ENCODE measurements around the gene CLEC3B.

DNA sequence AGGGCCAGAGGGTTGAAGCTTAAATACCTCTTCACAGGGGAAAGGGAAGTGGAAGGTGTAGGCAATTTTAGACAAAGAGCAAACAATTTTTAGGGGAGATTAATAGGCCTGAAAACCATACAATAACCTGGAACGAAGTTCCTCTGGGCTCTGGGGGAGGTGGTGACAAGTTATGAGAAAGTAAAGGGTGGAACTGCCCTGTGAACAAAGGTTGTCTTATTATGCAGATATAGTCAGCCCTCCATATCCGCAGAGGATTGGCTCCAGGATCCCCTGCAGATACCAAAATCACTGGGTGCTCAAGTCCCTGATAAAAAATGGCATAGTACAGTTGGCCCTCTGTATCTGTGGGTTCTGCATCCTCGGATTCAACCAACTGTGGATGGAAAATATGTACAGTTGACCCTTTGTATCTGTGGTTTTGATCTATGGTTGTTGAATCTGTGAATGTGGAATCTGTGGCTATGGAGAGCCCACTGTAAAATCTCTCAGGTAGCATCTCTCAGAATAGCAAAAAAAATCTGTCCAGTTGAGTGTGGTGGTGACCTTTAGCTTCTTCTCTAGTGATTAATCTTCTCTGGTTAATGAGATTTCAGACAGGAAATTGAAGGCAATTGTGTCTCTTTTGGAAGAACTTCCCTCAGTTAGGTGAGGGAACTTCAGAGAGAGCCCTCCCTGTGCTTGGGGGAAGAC is 40.2 kb downstream of the CLEC3B start:
- TF ChIP-seq, protein P1, sequence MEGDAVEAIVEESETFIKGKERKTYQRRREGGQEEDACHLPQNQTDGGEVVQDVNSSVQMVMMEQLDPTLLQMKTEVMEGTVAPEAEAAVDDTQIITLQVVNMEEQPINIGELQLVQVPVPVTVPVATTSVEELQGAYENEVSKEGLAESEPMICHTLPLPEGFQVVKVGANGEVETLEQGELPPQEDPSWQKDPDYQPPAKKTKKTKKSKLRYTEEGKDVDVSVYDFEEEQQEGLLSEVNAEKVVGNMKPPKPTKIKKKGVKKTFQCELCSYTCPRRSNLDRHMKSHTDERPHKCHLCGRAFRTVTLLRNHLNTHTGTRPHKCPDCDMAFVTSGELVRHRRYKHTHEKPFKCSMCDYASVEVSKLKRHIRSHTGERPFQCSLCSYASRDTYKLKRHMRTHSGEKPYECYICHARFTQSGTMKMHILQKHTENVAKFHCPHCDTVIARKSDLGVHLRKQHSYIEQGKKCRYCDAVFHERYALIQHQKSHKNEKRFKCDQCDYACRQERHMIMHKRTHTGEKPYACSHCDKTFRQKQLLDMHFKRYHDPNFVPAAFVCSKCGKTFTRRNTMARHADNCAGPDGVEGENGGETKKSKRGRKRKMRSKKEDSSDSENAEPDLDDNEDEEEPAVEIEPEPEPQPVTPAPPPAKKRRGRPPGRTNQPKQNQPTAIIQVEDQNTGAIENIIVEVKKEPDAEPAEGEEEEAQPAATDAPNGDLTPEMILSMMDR (IDR thresholded peaks at IDR 0.05) = no peak
- TF ChIP-seq POLR2A (IDR thresholded peaks at IDR 0.05) (no peak), EP300 (IDR thresholded peaks at IDR 0.05) (no peak)

All from tibial nerve (tissue), 4 donors.